SK-N-SH treated with all-trans-retinoic acid at 6 μM for 48 hours (cell line): ENCODE results near the gene IGSF22.

Source experiments
- CSDC2 ChIP-seq: fragments of 250-450 bp; sonication (Bioruptor Pico); IDR thresholded peaks from 2 replicates; pipeline ENCODE4 v1.5.0; 2020; ENCODE audit warnings: mild to moderate bottlenecking, moderate library complexity
- ESRRG ChIP-seq: fragments of 250-450 bp; sonication (Bioruptor Pico); IDR thresholded peaks from 2 replicates; pipeline ENCODE4 v1.6.1; 2021; ENCODE audit warnings: mild to moderate bottlenecking
- GLIS3 ChIP-seq: fragments of 250-450 bp; sonication (Bioruptor Pico); IDR thresholded peaks from 2 replicates; pipeline ENCODE4 v1.5.0; 2020; ENCODE audit warnings: mild to moderate bottlenecking, moderate library complexity
- OSR1 ChIP-seq: fragments of 250-450 bp; sonication (Bioruptor Pico); IDR thresholded peaks from 2 replicates; pipeline ENCODE4 v1.8.0; 2022; ENCODE audit warnings: moderate library complexity, mild to moderate bottlenecking, inconsistent platforms
- RARB ChIP-seq: fragments of 250-450 bp; sonication (Bioruptor Pico); IDR thresholded peaks from 2 replicates; pipeline ENCODE4 v1.8.0; 2021; ENCODE audit warnings: mild to moderate bottlenecking, moderate library complexity
- SNAI2 ChIP-seq: fragments of 250-450 bp; sonication (Bioruptor Pico); IDR thresholded peaks from 2 replicates; pipeline ENCODE4 v1.5.0; 2020; ENCODE audit warnings: mild to moderate bottlenecking, moderate library complexity
- TCF4 ChIP-seq: fragments of 250-450 bp; sonication (Bioruptor Pico); IDR thresholded peaks from 2 replicates; pipeline ENCODE4 v1.8.0; 2021; ENCODE audit warnings: mild to moderate bottlenecking, moderate library complexity, borderline replicate concordance
- ZNF565 ChIP-seq: fragments of 450-650 bp; formaldehyde crosslinking; conservative IDR thresholded peaks from 2 replicates; pipeline ENCODE4 v1.5.0; 2020; ENCODE audit warnings: low read depth, mild to moderate bottlenecking, moderate library complexity
- ZNF70 ChIP-seq: fragments of 450-650 bp; formaldehyde crosslinking; IDR thresholded peaks from 2 replicates; pipeline ENCODE4 v1.5.0; 2020; ENCODE audit warnings: mild to moderate bottlenecking, moderate library complexity
- ZNF8 ChIP-seq: fragments of 450-650 bp; formaldehyde crosslinking; IDR thresholded peaks from 2 replicates; pipeline ENCODE4 v1.5.0; 2020; ENCODE audit warnings: mild to moderate bottlenecking, moderate library complexity
- TF ChIP-seq, protein P1 (sequence below): fragments of 250-450 bp; sonication (Bioruptor Pico); IDR thresholded peaks from 2 replicates; pipeline ENCODE4 v1.8.0; 2020; ENCODE audit warnings: mild to moderate bottlenecking, moderate library complexity, borderline replicate concordance
- TF ChIP-seq, protein P2 (sequence below): fragments of 250-450 bp; sonication (Bioruptor Pico); IDR thresholded peaks from 2 replicates; pipeline ENCODE4 v1.5.1; 2021; ENCODE audit warnings: mild to moderate bottlenecking, moderate library complexity
- TF ChIP-seq, protein P3 (sequence below): fragments of 250-450 bp; sonication (Bioruptor Pico); IDR thresholded peaks from 2 replicates; pipeline ENCODE4 v1.5.1; 2020; ENCODE audit warnings: low read depth, mild to moderate bottlenecking, moderate library complexity

DNA sequence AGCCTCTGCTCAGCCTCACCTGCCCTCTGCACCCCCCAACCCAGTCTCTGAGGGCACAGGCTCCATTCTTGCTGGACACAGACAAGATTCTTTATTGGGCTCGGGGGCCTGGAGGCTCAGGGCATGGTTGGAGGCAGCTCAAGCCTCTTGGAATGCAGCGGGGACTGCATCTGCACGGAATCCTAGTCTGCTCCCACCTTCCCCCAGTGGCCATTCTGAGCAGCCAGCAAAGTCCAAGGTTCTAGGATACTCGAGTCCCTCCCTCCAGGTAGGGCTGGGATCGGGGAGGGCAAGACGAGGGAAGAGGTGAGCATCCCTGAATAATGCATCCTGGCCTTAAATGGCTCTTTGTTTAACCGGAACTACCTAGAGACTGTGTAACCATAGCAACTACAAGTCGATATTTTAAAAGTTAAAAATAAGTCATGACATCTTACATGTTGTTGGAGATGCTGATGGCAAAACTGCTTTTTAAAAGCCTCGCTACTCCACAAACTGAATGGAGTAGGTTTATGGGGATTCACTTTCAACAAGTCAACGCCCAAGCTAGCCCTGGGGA is 10.7 kb upstream of the IGSF22 start:
- no peak for TF ChIP-seq OSR1
- no peak for TF ChIP-seq SNAI2 (CRISPR knock-in tag)
- no peak for TF ChIP-seq ZNF70 (CRISPR knock-in tag)
- TF ChIP-seq, protein P1, sequence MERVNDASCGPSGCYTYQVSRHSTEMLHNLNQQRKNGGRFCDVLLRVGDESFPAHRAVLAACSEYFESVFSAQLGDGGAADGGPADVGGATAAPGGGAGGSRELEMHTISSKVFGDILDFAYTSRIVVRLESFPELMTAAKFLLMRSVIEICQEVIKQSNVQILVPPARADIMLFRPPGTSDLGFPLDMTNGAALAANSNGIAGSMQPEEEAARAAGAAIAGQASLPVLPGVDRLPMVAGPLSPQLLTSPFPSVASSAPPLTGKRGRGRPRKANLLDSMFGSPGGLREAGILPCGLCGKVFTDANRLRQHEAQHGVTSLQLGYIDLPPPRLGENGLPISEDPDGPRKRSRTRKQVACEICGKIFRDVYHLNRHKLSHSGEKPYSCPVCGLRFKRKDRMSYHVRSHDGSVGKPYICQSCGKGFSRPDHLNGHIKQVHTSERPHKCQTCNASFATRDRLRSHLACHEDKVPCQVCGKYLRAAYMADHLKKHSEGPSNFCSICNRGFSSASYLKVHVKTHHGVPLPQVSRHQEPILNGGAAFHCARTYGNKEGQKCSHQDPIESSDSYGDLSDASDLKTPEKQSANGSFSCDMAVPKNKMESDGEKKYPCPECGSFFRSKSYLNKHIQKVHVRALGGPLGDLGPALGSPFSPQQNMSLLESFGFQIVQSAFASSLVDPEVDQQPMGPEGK (CRISPR knock-in tag): no peak
- TF ChIP-seq ZNF565 (CRISPR knock-in tag): no peak
- TF ChIP-seq ESRRG (CRISPR knock-in tag): no peak
- TF ChIP-seq GLIS3 (CRISPR knock-in tag): no peak
- TF ChIP-seq, protein P2, sequence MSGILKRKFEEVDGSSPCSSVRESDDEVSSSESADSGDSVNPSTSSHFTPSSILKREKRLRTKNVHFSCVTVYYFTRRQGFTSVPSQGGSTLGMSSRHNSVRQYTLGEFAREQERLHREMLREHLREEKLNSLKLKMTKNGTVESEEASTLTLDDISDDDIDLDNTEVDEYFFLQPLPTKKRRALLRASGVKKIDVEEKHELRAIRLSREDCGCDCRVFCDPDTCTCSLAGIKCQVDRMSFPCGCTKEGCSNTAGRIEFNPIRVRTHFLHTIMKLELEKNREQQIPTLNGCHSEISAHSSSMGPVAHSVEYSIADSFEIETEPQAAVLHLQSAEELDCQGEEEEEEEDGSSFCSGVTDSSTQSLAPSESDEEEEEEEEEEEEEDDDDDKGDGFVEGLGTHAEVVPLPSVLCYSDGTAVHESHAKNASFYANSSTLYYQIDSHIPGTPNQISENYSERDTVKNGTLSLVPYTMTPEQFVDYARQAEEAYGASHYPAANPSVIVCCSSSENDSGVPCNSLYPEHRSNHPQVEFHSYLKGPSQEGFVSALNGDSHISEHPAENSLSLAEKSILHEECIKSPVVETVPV: no peak
- no peak for TF ChIP-seq ZNF8 (CRISPR knock-in tag)
- TF ChIP-seq CSDC2 (CRISPR knock-in tag): no peak
- TF ChIP-seq, protein P3, sequence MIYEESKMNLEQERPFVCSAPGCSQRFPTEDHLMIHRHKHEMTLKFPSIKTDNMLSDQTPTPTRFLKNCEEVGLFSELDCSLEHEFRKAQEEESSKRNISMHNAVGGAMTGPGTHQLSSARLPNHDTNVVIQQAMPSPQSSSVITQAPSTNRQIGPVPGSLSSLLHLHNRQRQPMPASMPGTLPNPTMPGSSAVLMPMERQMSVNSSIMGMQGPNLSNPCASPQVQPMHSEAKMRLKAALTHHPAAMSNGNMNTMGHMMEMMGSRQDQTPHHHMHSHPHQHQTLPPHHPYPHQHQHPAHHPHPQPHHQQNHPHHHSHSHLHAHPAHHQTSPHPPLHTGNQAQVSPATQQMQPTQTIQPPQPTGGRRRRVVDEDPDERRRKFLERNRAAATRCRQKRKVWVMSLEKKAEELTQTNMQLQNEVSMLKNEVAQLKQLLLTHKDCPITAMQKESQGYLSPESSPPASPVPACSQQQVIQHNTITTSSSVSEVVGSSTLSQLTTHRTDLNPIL (CRISPR knock-in tag): no peak
- TF ChIP-seq RARB (CRISPR knock-in tag): no peak
- no peak for TF ChIP-seq TCF4 (CRISPR knock-in tag)
